Sigmoid colon (tissue), 4 donors: ENCODE data around the gene ADORA1.

Experiments used
- POLR2A ChIP-seq, 2 donors: fragments of 450-650 bp; IDR thresholded peaks; one replicate each; pipeline ENCODE4 v1.6.1; 2016; ENCODE audit warnings: antibody characterized with exemption in 2 of 2, mild to moderate bottlenecking in 2 of 2, moderate library complexity in 2 of 2
- POLR2AphosphoS5 ChIP-seq, 4 donors: sonication (generic); formaldehyde crosslinking; IDR thresholded peaks; one replicate each; pipeline ENCODE4 v1.6.1; 2017; ENCODE audit warnings: antibody characterized with exemption in 4 of 4
- TF ChIP-seq, protein P1 (sequence below), 4 experiments: fragments of 450-650 bp in 3 of 4; fragments of 200-600 bp in 1 of 4; IDR thresholded peaks; one replicate each; pipeline ENCODE4 v1.5.1; 2016 to 2019; ENCODE audit warnings: antibody characterized with exemption in 4 of 4, mild to moderate bottlenecking in 3 of 4, moderate library complexity in 2 of 4

- TF ChIP-seq, protein P1, sequence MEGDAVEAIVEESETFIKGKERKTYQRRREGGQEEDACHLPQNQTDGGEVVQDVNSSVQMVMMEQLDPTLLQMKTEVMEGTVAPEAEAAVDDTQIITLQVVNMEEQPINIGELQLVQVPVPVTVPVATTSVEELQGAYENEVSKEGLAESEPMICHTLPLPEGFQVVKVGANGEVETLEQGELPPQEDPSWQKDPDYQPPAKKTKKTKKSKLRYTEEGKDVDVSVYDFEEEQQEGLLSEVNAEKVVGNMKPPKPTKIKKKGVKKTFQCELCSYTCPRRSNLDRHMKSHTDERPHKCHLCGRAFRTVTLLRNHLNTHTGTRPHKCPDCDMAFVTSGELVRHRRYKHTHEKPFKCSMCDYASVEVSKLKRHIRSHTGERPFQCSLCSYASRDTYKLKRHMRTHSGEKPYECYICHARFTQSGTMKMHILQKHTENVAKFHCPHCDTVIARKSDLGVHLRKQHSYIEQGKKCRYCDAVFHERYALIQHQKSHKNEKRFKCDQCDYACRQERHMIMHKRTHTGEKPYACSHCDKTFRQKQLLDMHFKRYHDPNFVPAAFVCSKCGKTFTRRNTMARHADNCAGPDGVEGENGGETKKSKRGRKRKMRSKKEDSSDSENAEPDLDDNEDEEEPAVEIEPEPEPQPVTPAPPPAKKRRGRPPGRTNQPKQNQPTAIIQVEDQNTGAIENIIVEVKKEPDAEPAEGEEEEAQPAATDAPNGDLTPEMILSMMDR (IDR thresholded peaks at IDR 0.05): no peak
- no peak for TF ChIP-seq POLR2AphosphoS5 (IDR thresholded peaks at IDR 0.05)
- no peak for TF ChIP-seq POLR2A (IDR thresholded peaks at IDR 0.05)
These were observed 71.5 kb downstream of the ADORA1 start for GRCh38 chr1:203199002-203199401.
